Uterus (tissue), 2 donors: ENCODE data around the gene SELP.

ENCODE experiments used
- CTCF ChIP-seq, 4 experiments: fragments of 200-600 bp in 2 of 4; fragments of 450-650 bp in 2 of 4; sonication (generic) in 2 of 4; IDR thresholded peaks; one replicate each; pipeline ENCODE4 v1.5.1; 2016 to 2019; ENCODE audit warnings: antibody characterized with exemption in 4 of 4, mild to moderate bottlenecking in 2 of 4, moderate library complexity in 1 of 4
- POLR2A ChIP-seq, 2 donors: fragments of 450-650 bp; IDR thresholded peaks; one replicate each; pipeline ENCODE4 v1.6.1; 2016; ENCODE audit warnings: antibody characterized with exemption in 2 of 2, mild to moderate bottlenecking in 1 of 2, moderate library complexity in 1 of 2

- no peak for TF ChIP-seq CTCF (IDR thresholded peaks at IDR 0.05)
- no peak for TF ChIP-seq POLR2A (IDR thresholded peaks at IDR 0.05)
These were observed 5.0 kb upstream of the SELP start for GRCh38 chr1:169634877-169635276.
